GM21526 (cell line): Measurements from ENCODE around the gene PLA2G4B.

Experiments used
- ATAC-seq: cut with Tn5 transposase; IDR thresholded peaks from one replicate; pipeline ENCODE4 v1.9.1; 2021; ENCODE audit warnings: moderate library complexity; ENCODE audit not compliant: unreplicated experiment, low FRiP score

The PLA2G4B gene, protein sequence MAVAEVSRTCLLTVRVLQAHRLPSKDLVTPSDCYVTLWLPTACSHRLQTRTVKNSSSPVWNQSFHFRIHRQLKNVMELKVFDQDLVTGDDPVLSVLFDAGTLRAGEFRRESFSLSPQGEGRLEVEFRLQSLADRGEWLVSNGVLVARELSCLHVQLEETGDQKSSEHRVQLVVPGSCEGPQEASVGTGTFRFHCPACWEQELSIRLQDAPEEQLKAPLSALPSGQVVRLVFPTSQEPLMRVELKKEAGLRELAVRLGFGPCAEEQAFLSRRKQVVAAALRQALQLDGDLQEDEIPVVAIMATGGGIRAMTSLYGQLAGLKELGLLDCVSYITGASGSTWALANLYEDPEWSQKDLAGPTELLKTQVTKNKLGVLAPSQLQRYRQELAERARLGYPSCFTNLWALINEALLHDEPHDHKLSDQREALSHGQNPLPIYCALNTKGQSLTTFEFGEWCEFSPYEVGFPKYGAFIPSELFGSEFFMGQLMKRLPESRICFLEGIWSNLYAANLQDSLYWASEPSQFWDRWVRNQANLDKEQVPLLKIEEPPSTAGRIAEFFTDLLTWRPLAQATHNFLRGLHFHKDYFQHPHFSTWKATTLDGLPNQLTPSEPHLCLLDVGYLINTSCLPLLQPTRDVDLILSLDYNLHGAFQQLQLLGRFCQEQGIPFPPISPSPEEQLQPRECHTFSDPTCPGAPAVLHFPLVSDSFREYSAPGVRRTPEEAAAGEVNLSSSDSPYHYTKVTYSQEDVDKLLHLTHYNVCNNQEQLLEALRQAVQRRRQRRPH

DNA sequence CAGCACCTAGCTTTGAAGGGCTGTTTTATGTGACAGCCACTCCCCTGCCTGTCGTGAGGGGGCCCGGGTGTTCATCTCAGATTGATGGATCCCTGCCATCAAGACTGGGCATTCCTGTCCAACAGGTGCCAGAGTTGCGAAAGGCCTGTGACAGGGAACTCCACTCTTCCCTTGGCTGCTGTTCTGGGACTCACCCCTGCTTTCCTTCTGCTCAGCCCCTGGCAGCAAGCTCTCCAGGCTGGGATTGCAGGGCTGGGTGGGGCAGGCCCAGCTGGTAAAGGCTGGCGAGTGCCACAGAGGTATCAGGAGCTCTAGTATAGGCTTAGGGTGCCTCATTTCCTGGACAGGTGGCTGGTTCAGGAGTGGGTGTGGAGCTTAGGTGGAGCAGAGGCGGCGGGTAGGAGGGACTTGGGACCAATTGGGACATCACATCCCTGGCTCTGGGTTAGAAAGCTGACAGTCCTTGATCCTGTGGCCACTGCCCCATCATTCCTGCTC lies at the start of gene PLA2G4B:
PLA2G4B (plus strand) TSS at position 448 of the 498 bp plus-strand sequence. CDS start 67 bp downstream, outside the sequence.
- ATAC-seq = no peak

DNA sequence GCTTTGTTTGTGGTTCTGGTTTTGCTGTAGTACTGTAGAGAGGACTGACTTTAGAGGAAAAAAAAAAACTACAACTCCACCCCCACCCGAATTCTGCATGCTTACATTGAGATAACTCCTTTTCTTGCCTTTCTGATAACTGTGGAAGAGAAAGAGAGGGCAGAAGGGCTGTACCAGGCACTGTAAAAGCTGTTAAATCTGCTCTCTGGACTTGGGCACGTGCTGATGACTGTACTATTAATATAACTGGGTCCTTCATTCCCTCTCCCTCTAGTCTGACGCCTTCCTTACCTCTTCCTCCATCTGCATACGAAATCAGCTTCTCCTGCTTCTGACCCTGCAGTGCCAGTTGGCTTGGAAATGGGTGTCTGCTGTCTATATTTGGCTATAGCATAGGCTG lies 49.4 kb upstream of the PLA2G4B start:
- no peak for ATAC-seq

DNA sequence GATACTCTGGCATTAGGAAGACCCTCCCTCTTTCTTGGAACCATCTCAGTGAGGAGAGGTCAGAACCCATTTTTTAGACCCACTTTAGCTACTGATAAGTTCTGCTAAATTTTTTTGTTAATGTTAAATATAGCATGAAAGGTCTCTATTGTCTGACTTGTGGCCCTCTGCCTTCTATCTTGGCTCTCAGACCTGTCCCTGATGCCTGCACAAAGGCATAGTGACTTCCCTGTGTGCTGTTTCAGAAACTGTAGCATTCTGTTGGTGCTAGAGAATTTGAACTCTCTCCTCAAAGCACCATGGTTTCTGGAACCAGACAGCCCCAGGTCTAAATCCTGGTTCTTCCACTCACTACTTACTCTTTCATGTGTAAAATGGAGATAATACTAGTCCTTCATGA lies 49.0 kb upstream of the PLA2G4B start:
- no peak for ATAC-seq

DNA sequence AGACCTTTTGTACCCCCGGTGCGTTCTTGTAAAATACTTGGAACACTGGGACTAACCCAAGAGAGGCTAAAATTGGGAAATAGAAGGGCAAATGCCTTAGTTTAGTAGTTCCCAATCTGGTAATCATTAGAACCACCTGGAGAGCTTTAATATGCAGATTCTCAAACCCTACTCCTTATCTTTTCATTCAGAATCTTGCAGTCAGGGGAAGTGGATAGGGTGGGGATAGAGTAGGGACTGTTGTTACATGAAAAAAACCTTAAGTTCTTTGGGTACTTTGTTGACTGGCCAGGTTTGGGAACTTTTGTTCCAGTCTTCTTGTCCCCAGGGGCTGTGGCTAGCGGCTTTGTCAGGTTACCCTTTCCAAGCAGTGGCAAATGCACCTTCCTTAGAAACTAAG lies 48.5 kb upstream of the PLA2G4B start:
- no peak for ATAC-seq

DNA sequence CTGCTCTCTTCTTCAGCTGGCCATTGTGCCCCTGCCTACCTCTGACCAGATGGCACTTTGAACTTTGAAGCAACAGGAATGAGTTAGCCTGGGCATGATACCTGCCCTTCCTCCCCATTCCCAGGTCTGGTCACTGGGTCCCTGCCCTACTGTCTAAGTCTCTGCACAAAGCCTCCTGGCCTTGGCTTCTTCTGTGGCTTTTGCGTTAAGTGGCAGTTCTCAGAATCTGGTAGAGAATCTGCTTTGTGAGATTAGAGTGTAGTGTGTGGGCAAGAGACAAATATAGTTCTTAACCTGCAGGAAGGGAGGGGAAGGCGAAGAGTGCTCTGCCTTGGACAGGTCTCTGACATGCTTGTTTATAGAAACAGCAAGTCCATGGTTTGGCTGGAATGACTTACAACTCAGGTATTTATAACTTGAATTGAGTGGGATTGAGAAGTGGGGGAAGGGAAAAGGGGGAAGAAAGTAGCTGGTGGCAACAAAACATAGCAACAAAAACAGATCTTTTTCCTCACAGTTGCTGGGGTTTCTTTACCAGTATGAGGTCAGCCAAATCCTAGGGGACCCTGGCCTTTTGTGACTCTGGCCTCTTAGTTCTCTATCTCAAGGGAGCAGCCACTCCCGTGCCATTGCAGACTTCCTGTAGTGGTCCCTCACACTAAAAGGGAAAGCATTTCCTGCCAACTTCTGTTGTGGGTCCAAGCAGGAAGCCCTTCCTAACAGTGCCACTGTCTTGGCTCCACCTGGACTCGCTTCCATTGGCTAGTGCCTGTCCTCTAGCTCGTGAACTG lies 47.7 kb upstream of the PLA2G4B start:
- ATAC-seq = no peak

DNA sequence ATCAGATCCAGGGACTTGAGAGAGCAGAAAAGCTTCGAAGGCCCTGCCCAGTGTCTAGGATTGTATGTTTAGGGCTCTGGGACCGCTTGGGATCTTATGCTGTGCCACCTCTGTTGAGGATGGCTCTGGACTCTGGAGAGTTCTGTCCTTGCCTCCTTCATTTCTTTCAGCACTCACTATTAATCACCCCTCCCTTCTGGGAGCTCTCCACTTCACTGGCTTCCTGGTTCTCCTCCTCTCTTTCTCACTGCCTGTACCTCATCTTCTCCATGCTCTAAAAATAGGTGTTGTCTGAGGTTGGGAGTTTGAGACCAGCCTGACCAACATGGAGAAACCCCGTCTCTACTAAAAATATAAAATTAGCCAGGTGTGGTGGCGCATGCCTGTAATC lies 47.1 kb upstream of the PLA2G4B start:
- ATAC-seq = no peak

DNA sequence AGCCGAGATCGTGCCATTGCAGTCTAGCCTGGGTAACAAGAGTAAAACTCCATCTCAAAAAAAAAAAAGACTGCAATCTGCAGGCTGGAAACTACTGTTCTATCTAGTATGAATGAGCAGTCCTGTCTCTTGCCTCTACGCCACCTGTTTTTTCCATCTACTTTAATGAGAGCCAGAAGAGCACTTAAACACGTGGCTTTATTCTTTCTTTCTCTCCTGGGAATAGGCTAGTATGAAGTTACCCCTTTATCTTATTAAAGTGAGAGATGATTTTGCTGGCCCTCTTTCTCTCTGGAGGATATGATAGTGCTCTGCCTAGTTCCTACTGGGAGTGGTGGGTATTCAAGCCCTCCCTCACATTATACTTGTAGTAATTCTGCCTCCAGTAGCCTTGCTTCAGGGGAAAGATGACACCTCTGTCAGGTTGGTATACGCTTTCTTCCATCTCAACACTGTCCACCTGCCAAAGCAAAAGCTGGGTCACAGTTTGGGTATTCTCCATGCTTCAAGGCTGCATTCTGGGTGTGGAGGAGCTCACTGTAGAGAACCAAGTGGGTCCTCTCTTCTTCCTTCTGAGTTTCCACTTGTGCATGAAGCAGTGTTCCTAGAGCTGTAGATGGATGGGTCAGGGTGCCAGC lies 46.5 kb upstream of the PLA2G4B start:
- ATAC-seq = no peak

DNA sequence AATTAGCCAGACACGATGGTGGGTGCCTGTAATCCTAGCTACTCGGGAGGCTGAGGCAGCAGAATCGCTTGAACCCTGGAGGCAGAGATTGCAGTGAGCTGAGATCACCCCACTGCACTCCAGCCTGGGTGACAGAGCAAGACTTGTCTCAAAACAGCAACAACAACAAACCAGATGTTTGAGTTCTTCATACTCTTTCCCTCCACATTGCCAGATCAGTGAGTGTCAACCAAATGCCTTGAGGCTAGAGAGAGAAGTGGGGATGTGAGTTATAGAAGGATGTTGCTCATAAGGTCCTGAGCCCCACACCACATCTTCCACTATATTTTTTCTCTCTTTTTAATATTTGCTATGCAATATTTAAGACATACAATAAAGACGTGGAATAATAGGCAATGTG lies 44.6 kb upstream of the PLA2G4B start:
- ATAC-seq = no peak

DNA sequence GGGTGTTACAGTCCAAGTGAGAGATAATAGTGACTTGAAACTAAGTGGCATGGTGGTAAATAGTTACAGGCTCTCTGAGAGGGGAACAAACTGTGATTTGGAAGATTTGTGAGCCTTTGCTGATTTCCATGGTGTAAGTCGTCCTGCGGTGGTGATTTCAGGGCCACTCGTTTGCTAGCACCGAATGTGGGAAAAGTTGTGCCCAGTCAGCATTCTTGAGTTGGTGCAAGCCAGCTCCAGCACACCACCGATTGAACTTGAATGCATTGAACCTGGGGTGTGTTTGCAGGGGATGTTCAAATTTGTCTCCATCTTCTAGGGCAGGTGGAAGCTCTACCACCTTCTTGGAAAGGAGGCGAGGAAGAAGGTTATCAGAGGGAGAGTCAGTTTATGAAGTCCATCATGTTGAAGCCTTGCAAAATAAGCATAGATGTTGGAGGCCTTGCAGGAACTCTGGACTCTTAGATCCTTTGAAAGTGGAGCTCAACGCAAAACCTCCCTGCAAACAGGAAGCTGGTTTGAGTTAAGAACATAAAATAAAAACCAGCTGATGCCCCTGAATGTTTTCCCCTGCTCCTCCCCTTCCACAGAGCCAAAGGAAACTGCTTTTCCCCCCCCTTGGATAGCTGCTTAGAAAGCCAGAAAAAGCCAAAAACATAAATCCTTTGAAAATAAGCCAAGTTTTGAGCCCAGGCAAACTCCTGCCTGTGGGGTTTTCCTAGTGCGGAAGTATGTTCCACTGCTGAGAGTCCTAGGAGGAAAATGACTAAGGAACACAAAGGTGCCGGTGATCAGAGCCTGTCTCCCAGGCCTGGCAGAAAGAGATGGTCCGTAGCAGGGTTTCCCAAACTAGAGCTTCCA lies 42.4 kb upstream of the PLA2G4B start:
- ATAC-seq = no peak

DNA sequence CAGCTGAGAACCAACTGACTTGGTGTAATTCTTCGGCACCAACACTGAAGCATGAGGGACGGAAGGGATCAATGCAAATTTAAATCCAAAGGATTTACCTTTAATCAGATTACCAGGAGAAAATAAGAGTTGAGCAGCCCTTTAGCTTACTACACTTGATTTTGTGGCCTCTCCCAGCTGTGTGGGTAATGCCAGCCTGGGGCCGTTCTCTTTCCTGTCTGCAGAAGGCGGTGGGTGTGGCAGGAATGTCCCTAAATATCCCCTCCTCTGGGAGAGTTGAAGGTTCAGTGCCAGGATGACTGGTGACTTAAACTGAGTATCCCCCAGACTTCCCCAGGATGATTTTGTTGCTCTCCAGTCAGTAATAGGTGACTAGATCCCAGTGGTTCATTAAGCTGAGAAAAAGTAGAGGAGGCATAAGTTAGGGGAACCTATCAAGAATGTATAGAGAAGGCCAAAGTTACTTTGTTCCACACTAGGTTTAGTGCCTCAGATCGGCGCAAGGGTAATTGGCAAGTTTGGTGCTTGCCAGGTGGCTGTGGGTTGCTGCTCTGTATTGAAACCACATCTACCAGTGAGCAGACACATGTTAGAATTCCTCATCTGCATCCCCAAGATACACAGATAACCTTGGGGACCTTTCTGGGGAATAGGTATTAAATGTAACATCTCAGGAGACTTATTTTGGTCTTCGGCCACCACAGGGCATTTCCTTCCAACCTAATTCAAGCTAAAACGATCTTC lies 41.3 kb upstream of the PLA2G4B start:
- ATAC-seq = no peak

DNA sequence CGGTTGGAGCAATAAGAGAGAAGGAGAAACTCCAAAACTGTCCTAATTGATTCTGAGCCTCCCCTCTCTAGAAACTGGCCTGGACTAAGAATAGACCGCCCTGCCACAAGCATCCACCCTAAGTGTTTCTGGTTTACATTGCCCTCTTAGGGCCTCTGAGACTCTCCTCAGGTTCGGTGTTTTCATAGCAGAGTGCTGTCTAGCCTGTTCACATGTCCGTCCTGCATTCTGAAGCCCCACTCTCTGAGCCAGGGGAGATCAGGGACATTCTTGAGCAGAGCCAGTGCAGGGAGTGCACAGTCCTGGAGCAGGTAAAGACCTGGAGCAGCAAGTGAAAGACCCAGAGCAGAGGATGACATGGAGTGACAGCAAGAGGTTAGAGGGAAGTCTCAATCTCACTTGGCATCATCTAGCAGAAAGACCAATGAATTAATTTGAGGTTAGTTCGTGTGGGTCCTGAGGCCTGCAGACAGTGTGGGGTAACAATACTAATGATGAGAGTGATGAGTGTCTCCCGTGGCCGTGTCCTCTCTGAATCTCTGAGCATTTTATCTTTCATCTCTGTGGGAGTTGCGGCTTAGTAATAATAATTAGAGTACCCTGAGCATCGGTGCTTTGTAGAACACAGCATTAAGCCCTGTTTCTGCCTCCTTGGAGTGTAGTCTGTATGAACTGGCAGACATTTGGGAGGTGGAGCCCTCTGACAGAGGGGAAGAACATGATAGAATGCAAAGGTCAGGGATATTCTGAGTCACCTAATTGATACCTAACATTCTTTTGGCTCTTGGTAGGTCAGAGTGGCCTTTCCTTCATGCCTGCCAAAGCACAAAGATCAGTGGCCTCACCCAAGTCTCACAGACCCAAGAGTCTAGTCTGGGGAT lies 39.8 kb upstream of the PLA2G4B start:
- no peak for ATAC-seq

DNA sequence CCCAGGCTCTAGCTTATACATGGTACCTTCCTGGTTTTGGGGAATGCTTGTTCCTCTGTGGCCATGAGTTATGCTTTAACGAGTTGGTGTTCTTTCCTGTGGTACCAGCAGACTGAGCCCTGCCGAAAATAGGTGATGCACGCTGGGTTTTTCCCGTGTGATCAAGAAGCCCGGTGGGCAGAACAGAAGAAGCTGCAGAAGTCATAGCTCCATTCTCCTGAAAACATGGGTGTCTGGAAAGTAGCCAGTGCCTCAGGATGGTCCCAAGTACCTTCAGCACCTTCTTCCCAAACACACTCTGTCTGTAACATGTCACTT lies 39.2 kb upstream of the PLA2G4B start:
- ATAC-seq = no peak

DNA sequence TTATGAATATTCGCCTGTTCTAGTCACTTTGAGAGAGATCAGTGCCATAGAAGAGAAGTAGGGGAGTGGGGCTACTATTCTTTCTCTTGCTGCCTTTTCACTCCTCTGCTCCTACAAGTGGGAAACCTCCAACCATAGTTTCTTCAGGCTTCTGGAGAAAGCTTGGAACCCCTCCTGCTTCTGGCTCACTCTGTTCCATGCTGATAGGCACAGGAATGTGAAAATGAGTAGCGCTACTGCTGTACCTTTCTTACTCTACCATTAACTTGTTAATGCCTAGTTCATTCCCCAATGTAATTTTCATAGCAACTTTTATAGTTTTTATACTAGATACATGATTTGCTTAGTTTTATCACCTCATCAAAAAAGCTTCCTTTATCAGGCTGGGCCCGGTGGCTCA lies 37.5 kb upstream of the PLA2G4B start:
- no peak for ATAC-seq

DNA sequence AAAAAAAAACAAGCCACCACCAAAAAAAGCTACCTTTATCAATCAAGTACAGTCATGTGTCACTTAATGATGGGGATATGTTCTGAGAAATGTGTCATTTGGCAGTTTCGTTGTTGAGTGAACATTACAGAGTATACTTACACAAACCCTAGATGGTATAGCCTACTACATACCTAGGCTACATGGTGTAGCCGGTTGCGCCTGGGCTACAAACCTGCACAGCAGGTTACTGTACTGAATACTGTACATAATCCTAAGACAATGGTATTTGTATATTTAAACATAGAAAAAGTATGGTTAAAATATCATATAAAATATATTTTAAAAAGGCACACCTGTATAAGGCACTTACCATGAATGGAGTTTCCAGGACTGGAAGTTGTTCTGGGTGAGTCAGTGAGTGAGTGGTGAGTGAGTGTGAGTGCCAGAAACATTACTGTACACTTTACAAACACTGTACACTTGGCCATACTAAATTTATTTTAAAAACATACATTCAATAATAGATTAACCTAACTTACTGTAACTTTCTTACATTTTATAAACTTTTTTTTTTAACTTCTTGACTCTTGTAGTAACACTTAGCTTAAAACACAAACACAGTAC lies 36.7 kb upstream of the PLA2G4B start:
- ATAC-seq = no peak

DNA sequence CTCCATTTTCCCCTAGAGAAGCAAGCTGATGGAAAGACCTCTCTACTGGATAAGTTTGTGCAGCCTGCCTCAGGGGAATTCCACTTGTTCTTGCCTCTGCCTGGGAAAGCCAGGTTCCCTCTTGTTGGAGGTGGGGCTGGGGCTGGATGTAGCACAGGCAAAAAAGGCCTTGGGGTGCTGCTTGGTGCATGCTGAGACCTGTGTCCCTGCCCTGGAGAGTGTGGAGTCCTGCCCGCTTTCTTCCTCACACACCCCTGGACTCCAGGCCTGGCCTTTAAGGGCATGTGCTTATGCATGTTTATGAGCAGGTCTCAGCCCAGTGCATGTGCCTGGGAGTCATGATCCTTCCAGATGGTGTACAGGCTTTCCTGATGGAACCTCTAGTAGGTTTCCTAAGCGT lies 34.3 kb upstream of the PLA2G4B start:
- ATAC-seq = no peak

DNA sequence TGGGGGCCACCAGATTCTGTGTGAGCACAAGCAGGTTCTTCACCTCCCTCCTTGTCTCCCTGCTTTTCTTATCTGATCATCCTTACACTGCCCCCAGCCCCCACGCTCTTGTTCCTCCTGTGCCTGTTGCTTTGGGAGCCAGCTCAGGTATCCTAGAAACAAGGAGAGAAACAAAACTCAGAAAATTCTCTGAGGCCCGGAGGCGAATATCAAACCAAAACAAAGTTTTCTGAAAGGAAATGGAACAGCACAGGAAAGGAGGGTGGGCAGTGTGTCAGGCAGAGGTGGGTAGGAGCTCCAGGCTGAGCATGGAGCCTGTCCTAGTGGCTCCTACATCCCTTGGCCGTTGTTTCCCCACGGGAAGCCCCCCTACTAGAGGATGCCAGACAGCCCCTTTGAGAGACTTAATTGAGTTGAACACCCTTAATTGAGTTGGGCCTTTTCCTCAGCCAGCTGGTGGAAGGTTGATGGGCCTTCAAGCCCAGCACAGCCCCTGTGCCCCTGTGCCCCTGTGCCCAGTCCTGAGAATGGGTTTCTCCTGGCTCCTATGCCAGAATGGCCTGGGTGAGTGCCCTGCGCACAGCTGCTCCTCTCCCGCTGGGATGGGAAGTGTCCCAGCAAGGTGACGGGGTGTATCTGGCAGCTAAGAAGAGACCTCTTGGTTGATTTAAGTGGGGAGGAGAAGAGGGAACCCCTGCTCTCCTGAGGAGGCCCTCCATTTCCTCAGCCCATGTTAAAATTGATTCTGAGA lies 33.6 kb upstream of the PLA2G4B start:
- ATAC-seq = no peak

DNA sequence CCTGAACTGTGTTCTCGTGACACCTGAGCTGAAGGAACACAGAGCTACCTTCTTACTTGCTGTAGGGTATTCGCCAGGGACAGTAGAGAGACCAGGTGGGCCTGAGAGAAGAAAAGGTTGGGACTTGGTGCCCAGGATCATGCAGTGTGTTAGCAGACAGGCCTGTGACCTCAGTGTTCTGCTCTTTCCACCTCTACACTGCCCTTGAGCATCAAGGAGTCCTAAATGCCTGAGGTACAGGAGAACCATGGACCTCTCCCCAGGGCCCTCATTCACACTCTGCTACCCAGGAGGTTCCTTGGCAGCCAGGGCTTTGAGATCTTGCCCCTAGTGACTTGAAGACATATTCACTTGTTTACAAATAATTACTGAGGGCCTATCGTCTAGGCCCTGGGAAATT lies 32.9 kb upstream of the PLA2G4B start:
- ATAC-seq = no peak
